ENCODE measurements around the gene TANGO6.

TANGO6 gene

DNA sequence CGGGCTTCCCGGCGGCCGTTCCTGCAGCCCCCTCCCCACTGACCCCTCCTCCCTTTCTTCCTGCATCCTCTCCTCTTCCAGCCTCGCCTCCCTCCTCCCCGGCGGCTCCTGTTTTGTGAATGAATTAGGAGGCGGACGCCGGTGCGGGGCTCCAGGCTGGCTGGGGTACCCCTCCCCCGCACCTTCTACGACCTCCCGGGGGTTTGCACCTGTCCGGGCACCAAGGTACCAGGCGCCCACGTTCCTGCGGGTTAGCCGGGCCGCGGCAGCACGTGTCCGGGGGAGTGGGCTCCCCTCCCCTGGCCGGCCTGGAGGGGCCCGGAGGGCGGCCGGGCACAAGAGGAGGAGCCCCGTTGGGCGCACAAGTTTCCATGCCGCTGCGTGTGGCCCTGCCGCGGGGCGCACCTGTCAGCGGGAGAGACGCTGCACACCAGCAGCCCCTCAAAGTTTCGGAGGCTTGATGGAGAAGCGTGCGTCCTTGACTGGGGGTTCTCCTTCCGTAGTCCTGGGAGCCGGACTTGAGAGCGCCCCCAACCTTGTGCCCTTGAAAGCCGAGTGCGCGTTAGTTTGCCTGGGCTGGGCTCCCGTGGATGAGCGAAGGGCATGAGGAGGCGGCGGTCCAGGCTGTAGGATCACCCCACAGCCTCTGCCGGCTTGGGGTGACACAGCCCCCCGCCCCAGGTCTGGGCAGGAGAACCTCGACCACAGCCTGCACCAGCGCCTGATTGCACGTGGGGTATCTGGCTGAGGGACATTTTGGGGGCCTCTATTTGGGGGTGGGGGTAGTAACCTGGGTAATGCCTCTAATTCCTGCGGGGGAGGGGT lies 263.4 kb downstream of the TANGO6 start:
- peak overlapping the region; percentile 3 to 74 (median 64) for H3K4me3 ChIP-seq (ENCODE audit: control insufficient read depth in 1 of 7, extremely low read depth in 1 of 7, insufficient read depth in 4 of 7, low read depth in 2 of 7, low read length in 6 of 7)
- H3K27me3 ChIP-seq (replicated peaks in 2 of 5; ENCODE audit: control insufficient read depth in 4 of 5, insufficient read depth in 5 of 5, low read length in 4 of 5), result peaks cover 0 to 57% (median 12%) of the 10 kb centered on the region in 5 experiments
- H3K4me1 ChIP-seq (ENCODE audit: control extremely low read depth in 1 of 4, control insufficient read depth in 4 of 4, insufficient read depth in 4 of 4, low read length in 3 of 4), result peaks cover 0 to 36% (median 29%) of the 10 kb centered on the region in 4 experiments
- WGBS (ENCODE audit: insufficient coverage), result 0% methylated on average over 45 of the region's 55 CpGs
- ChIA-PET POLR2A (interaction anchor here (0.7 to 0.8 kb wide), 2 partner anchors 23 to 483 kb away, joined by 3 read pairs; no protein-coding TSS in a partner anchor), CTCF (interaction anchor here (1.5 to 2.1 kb wide), 4 partner anchors 12 to 18 kb away, joined by 5 to 11 read pairs (median 7); no protein-coding TSS in a partner anchor)
- H3K36me3 ChIP-seq (ENCODE audit: control insufficient read depth in 4 of 4, insufficient read depth in 4 of 4, low read length in 3 of 4), result peaks cover 0 to 15% (median 5%) of the 10 kb centered on the region in 4 experiments
- no peaks in the 10 kb centered on the region for H3K9me3 ChIP-seq (ENCODE audit: control extremely low read depth in 1 of 5, control insufficient read depth in 4 of 5, insufficient read depth in 2 of 5, low read depth in 1 of 5, low read length in 4 of 5)
- DNase-seq, result peak in 2 of 3 donors; percentile 23 to 41
- no peak overlapping the region for H3K27ac ChIP-seq (ENCODE audit: insufficient read depth in 1 of 2, low read depth in 1 of 2, low read length in 2 of 2, poor library complexity in 1 of 2, severe bottlenecking in 2 of 2)

DNA sequence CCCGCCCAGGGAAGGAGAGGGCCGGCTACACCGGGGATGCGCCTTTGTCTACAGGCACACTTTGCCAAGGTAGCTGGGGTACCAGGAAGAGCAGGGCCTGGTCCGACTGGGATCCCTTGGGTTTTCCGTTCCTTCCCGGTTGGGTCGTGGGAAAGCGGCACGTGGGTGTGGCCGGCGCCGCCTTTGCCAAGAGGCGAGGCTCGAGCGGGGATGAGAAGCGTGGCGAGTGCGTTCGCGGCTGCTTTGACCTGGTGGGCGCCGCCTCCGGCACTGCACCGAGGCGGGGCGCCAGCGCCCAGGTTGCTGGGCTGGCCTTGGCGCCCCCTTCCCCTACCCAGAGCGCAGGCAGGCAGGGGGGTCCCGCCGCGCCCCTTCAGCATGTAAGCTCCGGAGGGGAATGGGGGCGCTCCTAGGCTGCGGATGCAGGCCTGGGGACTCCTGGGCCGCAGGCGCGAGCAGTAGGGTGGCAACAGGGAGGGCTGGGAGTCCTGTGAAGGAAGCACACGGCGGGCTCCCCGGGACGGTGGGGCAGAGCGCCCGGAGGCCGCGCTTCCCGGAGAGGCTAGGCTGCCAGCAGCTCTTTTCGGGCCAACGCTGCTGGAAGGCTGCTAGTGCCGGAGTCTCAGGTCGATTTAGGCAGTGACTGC lies 264.1 kb downstream of the TANGO6 start:
- WGBS (ENCODE audit: insufficient coverage), result 12% methylated on average over 34 of the region's 52 CpGs
- CTCF ChIA-PET, result interaction anchor here (0.7 to 2.1 kb wide), 4 partner anchors 12 to 28 kb away, joined by 3 to 7 read pairs (median 5); no protein-coding TSS in a partner anchor
- no peaks in the 10 kb centered on the region for H3K9me3 ChIP-seq (ENCODE audit: control extremely low read depth in 1 of 5, control insufficient read depth in 4 of 5, insufficient read depth in 2 of 5, low read depth in 1 of 5, low read length in 4 of 5)
- peak in 2 of 3 donors; percentile 25 to 28 for DNase-seq
- H3K4me3 ChIP-seq (ENCODE audit: control insufficient read depth in 1 of 7, extremely low read depth in 1 of 7, insufficient read depth in 4 of 7, low read depth in 2 of 7, low read length in 6 of 7), result peak overlapping the region in 3 of 7 experiments; percentile 64 to 74 (median 70)
- peaks cover 0 to 43% (median 32%) of the 10 kb centered on the region in 4 experiments for H3K4me1 ChIP-seq (ENCODE audit: control extremely low read depth in 1 of 4, control insufficient read depth in 4 of 4, insufficient read depth in 4 of 4, low read length in 3 of 4)
- H3K27ac ChIP-seq (ENCODE audit: insufficient read depth in 1 of 2, low read depth in 1 of 2, low read length in 2 of 2, poor library complexity in 1 of 2, severe bottlenecking in 2 of 2), result no peak overlapping the region
- peaks cover 0 to 57% (median 12%) of the 10 kb centered on the region in 5 experiments for H3K27me3 ChIP-seq (replicated peaks in 2 of 5; ENCODE audit: control insufficient read depth in 4 of 5, insufficient read depth in 5 of 5, low read length in 4 of 5)
- POLR2A ChIA-PET, result interaction anchor here (0.7 kb wide), 1 partner anchor 22 kb away, joined by 3 read pairs; no protein-coding TSS in a partner anchor
- H3K36me3 ChIP-seq (ENCODE audit: control insufficient read depth in 4 of 4, insufficient read depth in 4 of 4, low read length in 3 of 4), result peaks cover 0 to 15% (median 9%) of the 10 kb centered on the region in 4 experiments

DNA sequence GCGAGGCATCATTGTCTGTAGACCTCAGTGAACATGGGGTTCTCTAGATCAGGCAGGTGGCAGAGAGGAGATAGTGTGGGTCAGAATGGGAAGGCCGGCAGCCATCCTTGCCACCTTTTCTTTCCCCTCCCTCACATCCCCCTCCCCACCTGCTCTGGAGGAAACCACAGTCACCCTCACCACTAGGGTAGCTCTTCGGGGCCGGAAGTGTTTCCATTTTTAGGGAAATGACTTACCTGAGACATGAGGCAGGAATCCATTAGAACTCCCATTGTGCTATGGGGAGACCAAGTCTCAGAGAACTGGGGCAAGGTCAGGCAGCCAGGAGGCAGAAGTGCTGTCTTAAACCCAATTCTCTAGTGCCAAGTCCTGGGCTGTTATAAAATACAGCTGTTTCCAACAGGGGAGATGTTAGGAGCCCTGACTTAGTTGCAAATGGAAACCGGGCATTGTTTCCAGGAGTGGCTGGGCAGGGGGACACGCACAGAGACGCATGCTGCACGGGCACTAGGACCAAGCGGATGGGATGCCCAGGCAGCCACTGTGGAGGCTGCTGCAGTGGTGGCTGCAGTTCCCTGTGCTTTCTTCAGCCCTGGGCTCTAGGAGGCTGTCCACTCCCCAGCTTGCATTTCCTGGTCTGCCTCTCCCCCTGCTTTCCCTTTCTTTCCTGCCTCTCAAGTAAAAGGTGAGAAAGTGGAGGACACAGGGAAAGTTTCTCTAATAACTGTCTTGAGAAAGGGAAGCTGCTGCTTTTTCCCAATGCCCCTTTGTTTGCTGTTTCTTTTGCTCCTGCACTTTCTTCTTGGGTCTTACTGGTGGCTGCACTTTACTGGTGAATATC lies 265.0 kb downstream of the TANGO6 start:
- ChIA-PET CTCF (interaction anchor here (0.7 to 2.1 kb wide), 5 partner anchors 11 to 27 kb away, joined by 3 to 7 read pairs (median 3); no protein-coding TSS in a partner anchor), POLR2A (no interaction called here)
- Histone ChIP-seq H3K9me3 (ENCODE audit: control extremely low read depth in 1 of 5, control insufficient read depth in 4 of 5, insufficient read depth in 2 of 5, low read depth in 1 of 5, low read length in 4 of 5) (no peaks in the 10 kb centered on the region), H3K27me3 (replicated peaks in 2 of 5; ENCODE audit: control insufficient read depth in 4 of 5, insufficient read depth in 5 of 5, low read length in 4 of 5) (peaks cover 0 to 51% (median 10%) of the 10 kb centered on the region in 5 experiments), H3K27ac (ENCODE audit: insufficient read depth in 1 of 2, low read depth in 1 of 2, low read length in 2 of 2, poor library complexity in 1 of 2, severe bottlenecking in 2 of 2) (no peak overlapping the region), H3K4me3 (ENCODE audit: control insufficient read depth in 1 of 7, extremely low read depth in 1 of 7, insufficient read depth in 4 of 7, low read depth in 2 of 7, low read length in 6 of 7) (no peak overlapping the region), H3K4me1 (ENCODE audit: control extremely low read depth in 1 of 4, control insufficient read depth in 4 of 4, insufficient read depth in 4 of 4, low read length in 3 of 4) (peaks cover 0 to 43% (median 33%) of the 10 kb centered on the region in 4 experiments), H3K36me3 (ENCODE audit: control insufficient read depth in 4 of 4, insufficient read depth in 4 of 4, low read length in 3 of 4) (peaks cover 0 to 15% (median 9%) of the 10 kb centered on the region in 4 experiments)
- WGBS (ENCODE audit: insufficient coverage), result 78% methylated on average over 8 of the region's 9 CpGs
- DNase-seq, result no peak

DNA sequence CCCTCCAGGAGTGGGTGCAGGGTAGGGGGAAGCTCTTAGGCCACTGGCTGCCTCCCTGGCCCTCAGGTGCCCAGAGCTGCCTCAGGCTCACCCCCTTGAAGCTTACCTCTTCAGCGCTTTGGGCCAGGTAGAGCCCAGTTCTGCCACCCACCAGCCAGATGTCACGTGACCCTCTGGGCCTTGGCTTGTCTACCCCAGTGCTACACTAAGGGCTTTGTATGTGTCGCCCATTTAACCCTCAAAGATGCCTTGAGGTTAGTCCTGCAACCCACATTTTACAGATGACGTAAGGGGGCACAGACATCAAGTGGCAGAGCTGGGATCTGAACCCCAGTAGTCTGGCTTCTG lies 265.5 kb downstream of the TANGO6 start:
- 98% methylated on average over 4 of the region's 4 CpGs for whole genome bisulfite sequencing (ENCODE audit: insufficient coverage)
- Histone ChIP-seq H3K27me3 (replicated peaks in 2 of 5; ENCODE audit: control insufficient read depth in 4 of 5, insufficient read depth in 5 of 5, low read length in 4 of 5) (peaks cover 0 to 51% (median 8%) of the 10 kb centered on the region in 5 experiments), H3K4me3 (ENCODE audit: control insufficient read depth in 1 of 7, extremely low read depth in 1 of 7, insufficient read depth in 4 of 7, low read depth in 2 of 7, low read length in 6 of 7) (no peak overlapping the region), H3K36me3 (ENCODE audit: control insufficient read depth in 4 of 4, insufficient read depth in 4 of 4, low read length in 3 of 4) (peaks cover 0 to 18% (median 12%) of the 10 kb centered on the region in 4 experiments), H3K4me1 (ENCODE audit: control extremely low read depth in 1 of 4, control insufficient read depth in 4 of 4, insufficient read depth in 4 of 4, low read length in 3 of 4) (peaks cover 0 to 43% (median 33%) of the 10 kb centered on the region in 4 experiments), H3K9me3 (ENCODE audit: control extremely low read depth in 1 of 5, control insufficient read depth in 4 of 5, insufficient read depth in 2 of 5, low read depth in 1 of 5, low read length in 4 of 5) (no peaks in the 10 kb centered on the region), H3K27ac (ENCODE audit: insufficient read depth in 1 of 2, low read depth in 1 of 2, low read length in 2 of 2, poor library complexity in 1 of 2, severe bottlenecking in 2 of 2) (no peak overlapping the region)
- ChIA-PET CTCF (interaction anchor here (1.3 to 2.1 kb wide), 3 partner anchors 10 to 20 kb away, joined by 3 to 7 read pairs (median 7); no protein-coding TSS in a partner anchor), POLR2A (no interaction called here)
- no peak for DNase-seq

GRCh38 chr16:69109486-69110270 lies 266.3 kb downstream of the TANGO6 start:
- WGBS (ENCODE audit: insufficient coverage), result 95% methylated on average over 45 of the region's 48 CpGs
- Histone ChIP-seq H3K9me3 (ENCODE audit: control extremely low read depth in 1 of 5, control insufficient read depth in 4 of 5, insufficient read depth in 2 of 5, low read depth in 1 of 5, low read length in 4 of 5) (no peaks in the 10 kb centered on the region), H3K4me3 (ENCODE audit: control insufficient read depth in 1 of 7, extremely low read depth in 1 of 7, insufficient read depth in 4 of 7, low read depth in 2 of 7, low read length in 6 of 7) (no peak overlapping the region), H3K27ac (ENCODE audit: insufficient read depth in 1 of 2, low read depth in 1 of 2, low read length in 2 of 2, poor library complexity in 1 of 2, severe bottlenecking in 2 of 2) (no peak overlapping the region), H3K36me3 (ENCODE audit: control insufficient read depth in 4 of 4, insufficient read depth in 4 of 4, low read length in 3 of 4) (peaks cover 0 to 26% (median 17%) of the 10 kb centered on the region in 4 experiments), H3K4me1 (ENCODE audit: control extremely low read depth in 1 of 4, control insufficient read depth in 4 of 4, insufficient read depth in 4 of 4, low read length in 3 of 4) (peaks cover 0 to 43% (median 33%) of the 10 kb centered on the region in 4 experiments), H3K27me3 (replicated peaks in 2 of 5; ENCODE audit: control insufficient read depth in 4 of 5, insufficient read depth in 5 of 5, low read length in 4 of 5) (peaks cover 0 to 50% (median 7%) of the 10 kb centered on the region in 5 experiments)
- no peak for DNase-seq
- ChIA-PET POLR2A (no interaction called here), CTCF (interaction anchor here (6.0 kb wide), 1 partner anchor 14 kb away, joined by 71 read pairs; no protein-coding TSS in a partner anchor)

- Histone ChIP-seq H3K27me3 (replicated peaks in 2 of 5; ENCODE audit: control insufficient read depth in 4 of 5, insufficient read depth in 5 of 5, low read length in 4 of 5) (peaks cover 0 to 43% (median 7%) of the 10 kb centered on the region in 5 experiments), H3K27ac (ENCODE audit: insufficient read depth in 1 of 2, low read depth in 1 of 2, low read length in 2 of 2, poor library complexity in 1 of 2, severe bottlenecking in 2 of 2) (no peak overlapping the region), H3K4me1 (ENCODE audit: control extremely low read depth in 1 of 4, control insufficient read depth in 4 of 4, insufficient read depth in 4 of 4, low read length in 3 of 4) (peaks cover 0 to 39% (median 30%) of the 10 kb centered on the region in 4 experiments), H3K9me3 (ENCODE audit: control extremely low read depth in 1 of 5, control insufficient read depth in 4 of 5, insufficient read depth in 2 of 5, low read depth in 1 of 5, low read length in 4 of 5) (no peaks in the 10 kb centered on the region), H3K4me3 (ENCODE audit: control insufficient read depth in 1 of 7, extremely low read depth in 1 of 7, insufficient read depth in 4 of 7, low read depth in 2 of 7, low read length in 6 of 7) (no peak overlapping the region), H3K36me3 (ENCODE audit: control insufficient read depth in 4 of 4, insufficient read depth in 4 of 4, low read length in 3 of 4) (peaks cover 0 to 33% (median 21%) of the 10 kb centered on the region in 4 experiments)
- ChIA-PET POLR2A (no interaction called here), CTCF (interaction anchor here (6.0 kb wide), 1 partner anchor 13 kb away, joined by 71 read pairs; no protein-coding TSS in a partner anchor)
- WGBS (ENCODE audit: insufficient coverage), result 100% methylated on average over 5 of the region's 7 CpGs
- no peak for DNase-seq
Measured at GRCh38 chr16:69110406-69110805, 267.1 kb downstream of the TANGO6 start.
